Immature natural killer cell (primary cell): ENCODE data around the gene CDC26. TPM values are rescaled to one million over a fixed set of nuclear protein-coding genes. Genes with fewer than 3 reads are reported as not detected.

Source experiments
- DNase-seq, 3 donors: peaks; one replicate each; pipeline ENCODE4 v3.0.0; 2022; ENCODE audit warnings: mixed read lengths in 1 of 3
- H3K27ac Mint-ChIP-seq, 6 donors: one replicate each; pipeline ENCODE4 v1.8.0; 2020; ENCODE audit warnings: mixed read lengths in 6 of 6, mild to moderate bottlenecking in 5 of 6, inconsistent platforms in 4 of 6, moderate library complexity in 3 of 6
- H3K27me3 Mint-ChIP-seq, 3 donors: one replicate each; pipeline ENCODE4 v1.8.0; 2020 to 2021; ENCODE audit warnings: low read depth in 3 of 3, mild to moderate bottlenecking in 3 of 3, mixed read lengths in 3 of 3, moderate library complexity in 3 of 3, inconsistent platforms in 1 of 3
- H3K36me3 Mint-ChIP-seq, 3 donors: one replicate each; pipeline ENCODE4 v1.8.0; 2020; ENCODE audit warnings: mixed read lengths in 3 of 3, inconsistent platforms in 2 of 3, mild to moderate bottlenecking in 2 of 3
- H3K4me1 Mint-ChIP-seq, 2 donors: one replicate each; pipeline ENCODE4 v1.8.0; 2020; ENCODE audit warnings: inconsistent platforms in 2 of 2, mild to moderate bottlenecking in 2 of 2, mixed read lengths in 2 of 2, moderate library complexity in 1 of 2
- H3K4me3 Mint-ChIP-seq, 5 donors: one replicate each; pipeline ENCODE4 v1.8.0; 2020; ENCODE audit warnings: mild to moderate bottlenecking in 5 of 5, mixed read lengths in 5 of 5, inconsistent platforms in 3 of 5, moderate library complexity in 3 of 5
- H3K9me3 Mint-ChIP-seq, 6 donors: one replicate each; pipeline ENCODE4 v1.8.0; 2020; ENCODE audit warnings: mild to moderate bottlenecking in 6 of 6, mixed read lengths in 6 of 6, inconsistent platforms in 4 of 6, moderate library complexity in 3 of 6
- polyA plus RNA-seq, 3 donors: library from polyadenylated mRNA; unstranded; fragments of 300-500 nt; fragmentation: Illumina TruSeq; gene quantifications; one replicate each; pipeline ENCODE4 v1.2.3, GENCODE V29; 2021

CDC26 gene
- polyA plus RNA-seq, 3 donors from 2014 or later, result 136 to 141 (median 137) TPM

DNA sequence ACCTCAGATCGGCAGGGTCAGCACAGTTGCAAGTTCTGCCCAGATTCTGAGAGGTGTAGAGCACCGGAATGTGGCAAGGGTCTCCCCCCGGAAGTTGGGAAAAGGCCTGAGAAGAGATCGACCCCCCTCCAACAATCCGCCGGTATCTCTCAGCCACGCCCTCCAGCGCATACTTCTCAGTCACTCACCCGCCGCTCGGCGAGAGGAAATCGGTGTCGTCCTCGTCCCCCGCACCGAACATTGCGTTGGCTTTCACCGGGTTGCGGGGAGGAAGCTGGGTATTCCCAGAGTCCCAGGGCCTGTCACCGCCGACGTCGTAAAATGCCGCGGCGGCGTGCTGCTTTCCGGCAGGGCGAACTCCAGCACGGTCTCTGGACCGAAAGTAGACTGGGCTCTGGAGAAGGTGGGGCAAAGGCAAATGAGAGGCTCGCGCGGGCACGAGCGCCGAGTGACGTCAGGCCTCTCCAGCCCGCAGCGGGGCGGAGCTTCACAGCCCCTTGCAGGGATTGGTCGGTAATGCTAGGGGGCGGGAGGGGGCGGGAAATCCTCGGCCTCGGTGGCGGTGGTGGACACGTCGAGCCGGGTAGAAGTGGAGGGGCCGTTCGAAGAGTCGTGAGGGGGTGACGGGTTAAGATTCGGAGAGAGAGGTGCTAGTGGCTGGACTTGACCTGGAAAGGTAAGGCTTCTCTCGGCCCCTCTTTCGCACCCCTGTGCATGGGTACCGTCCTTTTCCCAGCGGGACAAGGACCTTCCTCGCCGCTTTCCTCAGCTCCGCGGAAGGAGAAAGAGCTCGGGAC is 54.2 kb downstream of the CDC26 start, which contains the start of the genes FKBP15 and SLC31A1:
Gene FKBP15 (minus strand): TSS at position 275 of the 797 bp plus-strand sequence. CDS start 34 bp downstream, at position 241.
Gene SLC31A1 (plus strand): TSS at position 542 of the 797 bp plus-strand sequence. CDS start 34,605 bp downstream, outside the sequence.
- Mint-ChIP-seq H3K36me3 (no peaks in the 10 kb centered on the region), H3K27ac (peak within 1 kb of the TSS; percentile 92 to 98 (median 94)), H3K4me1 (peaks cover 42 to 56% of the 10 kb centered on the region in 2 donors), H3K27me3 (peaks cover 8 to 16% (median 10%) of the 10 kb centered on the region in 3 donors), H3K4me3 (peak within 1 kb of the TSS; percentile 89 to 97 (median 93)), H3K9me3 (no peaks in the 10 kb centered on the region)
- peak; percentile 97 to 98 (median 97) for DNase-seq

DNA sequence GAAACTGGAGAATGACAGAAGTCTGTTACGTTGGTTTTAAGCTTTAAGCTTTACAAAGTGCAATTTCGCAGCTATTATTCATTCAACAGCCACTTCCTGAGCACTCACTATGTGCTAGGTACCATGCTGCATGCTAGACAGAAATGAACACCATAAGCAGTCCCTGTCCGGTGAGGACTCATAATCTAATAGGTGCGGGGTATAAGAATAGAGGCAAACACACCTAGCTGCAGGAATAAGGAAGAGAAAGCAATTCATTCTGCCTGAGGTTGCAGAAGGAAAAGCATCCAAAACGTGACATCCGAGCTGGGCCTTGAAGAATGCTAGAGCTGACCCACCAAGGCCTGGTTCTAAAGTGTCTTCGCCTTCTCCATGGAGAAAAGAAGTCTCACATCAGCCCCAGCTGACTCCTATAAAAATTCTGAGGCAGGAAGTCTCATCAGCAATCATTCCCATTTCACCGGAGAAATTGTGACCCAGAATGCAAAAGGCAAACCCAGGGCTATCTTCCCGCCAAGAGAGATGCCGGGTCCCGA is 54.8 kb downstream of the CDC26 start:
- Mint-ChIP-seq H3K4me1 (peaks cover 44 to 60% of the 10 kb centered on the region in 2 donors), H3K27ac (peak overlapping the region; percentile 92 to 98 (median 94)), H3K27me3 (peaks cover 8 to 16% (median 10%) of the 10 kb centered on the region in 3 donors), H3K4me3 (peak overlapping the region; percentile 89 to 97 (median 93)), H3K36me3 (no peaks in the 10 kb centered on the region), H3K9me3 (no peaks in the 10 kb centered on the region)
- DNase-seq, result peak; percentile 40 to 45 (median 43)

DNA sequence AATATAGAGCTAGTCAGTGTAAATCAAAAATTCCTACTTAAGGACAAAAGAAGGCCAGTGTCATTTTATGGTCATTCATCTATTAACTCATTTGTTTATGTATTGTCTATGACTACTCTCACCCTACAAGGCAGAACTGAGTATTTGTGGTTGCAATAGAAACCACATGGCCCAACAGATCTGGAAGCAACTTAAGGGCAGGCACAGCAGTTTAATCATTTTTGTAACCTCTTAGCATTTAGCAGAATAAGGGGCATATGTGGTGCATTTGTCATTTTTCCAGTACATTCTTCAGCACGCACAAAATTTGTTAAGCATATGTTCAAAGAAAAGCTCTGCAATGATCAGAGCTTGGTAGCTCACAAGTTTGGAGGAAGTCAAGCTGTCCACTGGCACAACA is 55.4 kb downstream of the CDC26 start:
- Mint-ChIP-seq H3K4me1 (peaks cover 47 to 66% of the 10 kb centered on the region in 2 donors), H3K27me3 (peaks cover 8 to 16% (median 10%) of the 10 kb centered on the region in 3 donors)

DNA sequence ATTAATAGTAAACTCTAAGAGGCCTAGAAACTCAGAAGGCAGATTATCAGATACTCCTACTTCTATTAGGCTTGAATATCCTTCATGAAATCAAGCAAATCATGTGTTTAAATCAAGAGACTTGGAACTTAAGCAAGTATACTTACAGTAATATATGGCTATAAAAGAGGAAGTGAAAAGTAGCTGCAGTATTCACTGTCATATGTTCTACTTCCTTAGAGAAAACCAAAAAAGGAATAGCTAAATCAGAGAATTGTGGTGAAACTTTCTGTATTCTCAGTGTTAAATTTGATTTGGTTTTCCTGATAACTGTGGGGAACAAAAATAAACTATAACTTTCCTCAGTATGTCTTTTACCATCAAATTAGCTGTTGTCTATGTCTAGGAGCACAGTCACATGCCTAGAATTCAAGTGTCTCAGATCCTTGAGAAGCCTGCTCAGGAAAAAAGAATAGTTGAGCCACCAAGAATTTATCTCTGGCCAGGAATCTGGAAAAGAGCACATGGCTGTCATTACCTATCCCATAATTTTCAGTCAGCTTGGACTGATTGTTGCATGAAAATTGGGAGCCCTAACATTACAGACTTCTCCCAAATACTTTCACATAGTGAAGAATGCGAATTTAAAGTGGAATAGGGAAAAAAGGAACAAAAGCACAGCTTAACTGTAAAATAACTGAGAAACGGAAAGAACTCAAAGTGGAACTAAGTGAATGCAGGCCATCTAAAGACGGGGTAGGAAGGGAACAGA is 56.0 kb downstream of the CDC26 start:
- no peaks in the 10 kb centered on the region for H3K36me3 Mint-ChIP-seq
- DNase-seq, result no peak
- peak overlapping the region; percentile 89 to 97 (median 93) for H3K4me3 Mint-ChIP-seq
- H3K9me3 Mint-ChIP-seq, result no peaks in the 10 kb centered on the region
- peaks cover 52 to 72% of the 10 kb centered on the region in 2 donors for H3K4me1 Mint-ChIP-seq
- peak overlapping the region; percentile 92 to 98 (median 94) for H3K27ac Mint-ChIP-seq
- H3K27me3 Mint-ChIP-seq, result peaks cover 8 to 16% (median 10%) of the 10 kb centered on the region in 3 donors

More for the DNA sequence above, 55.4 kb downstream of the CDC26 start:
- DNase-seq, result peak; percentile 41 to 54 (median 43)
- no peaks in the 10 kb centered on the region for H3K36me3 Mint-ChIP-seq
- peak overlapping the region; percentile 89 to 97 (median 93) for H3K4me3 Mint-ChIP-seq
- H3K27ac Mint-ChIP-seq, result peak overlapping the region; percentile 92 to 98 (median 94)
- no peaks in the 10 kb centered on the region for H3K9me3 Mint-ChIP-seq

Other genes starting within 250 kb of the CDC26 start
- 1 to 10 TPM in 1 of 3 donors, under 1 TPM in 2; 0.17 to 1.5 (median 0.80) TPM for gene ZFP37, start 218.8 kb downstream of the CDC26 start, polyA plus RNA-seq
- 10 to 100 TPM in 1 of 3 donors, 1 to 10 TPM in 2; 1.4 to 11.3 (median 3.5) TPM for gene SLC31A2, start 124.6 kb downstream of the CDC26 start, polyA plus RNA-seq
- gene FKBP15, start 54.3 kb downstream of the CDC26 start, polyA plus RNA-seq, result 10 to 100 TPM in 1 of 3 donors, 1 to 10 TPM in 2; 2.8 to 22.7 (median 8.4) TPM
- gene SLC31A1, start 54.0 kb downstream of the CDC26 start, polyA plus RNA-seq, result 1 to 10 TPM; 5.2 to 5.8 (median 5.5) TPM
- 10 to 100 TPM; 17.7 to 25.6 (median 25.1) TPM for gene PRPF4, start 86 bp upstream of the CDC26 start, polyA plus RNA-seq
- not detected for gene RNF183, start 27.8 kb upstream of the CDC26 start, polyA plus RNA-seq
- not detected for gene WDR31, start 64.7 kb upstream of the CDC26 start, polyA plus RNA-seq
- gene BSPRY, start 74.0 kb upstream of the CDC26 start, polyA plus RNA-seq, result 1 to 10 TPM; 1.9 to 6.1 (median 3.7) TPM
- gene HDHD3, start 101.4 kb upstream of the CDC26 start, polyA plus RNA-seq, result 10 to 100 TPM; 17.4 to 29.7 (median 22.4) TPM
- gene ALAD, start 125.7 kb upstream of the CDC26 start, polyA plus RNA-seq, result 10 to 100 TPM; 11.9 to 26.7 (median 19.7) TPM
- gene POLE3, start 135.1 kb upstream of the CDC26 start, polyA plus RNA-seq, result 100 to 1,000 TPM; 132 to 204 (median 177) TPM
- gene C9orf43, start 135.2 kb upstream of the CDC26 start, polyA plus RNA-seq, result under 1 TPM in 1 of 3 donors, not detected in 2; 0.16 TPM
- 100 to 1,000 TPM in 1 of 3 donors, 10 to 100 TPM in 2; 76.9 to 230 (median 90.7) TPM for gene RGS3, start 188.2 kb upstream of the CDC26 start, polyA plus RNA-seq